ENCODE measurements around the gene FAHD2B.
"Not testable (repeated sequence)": the region's sequence is repeated elsewhere in the genome, so short reads cannot be mapped to it uniquely, and the experiment has no call there.

FAHD2B gene

DNA sequence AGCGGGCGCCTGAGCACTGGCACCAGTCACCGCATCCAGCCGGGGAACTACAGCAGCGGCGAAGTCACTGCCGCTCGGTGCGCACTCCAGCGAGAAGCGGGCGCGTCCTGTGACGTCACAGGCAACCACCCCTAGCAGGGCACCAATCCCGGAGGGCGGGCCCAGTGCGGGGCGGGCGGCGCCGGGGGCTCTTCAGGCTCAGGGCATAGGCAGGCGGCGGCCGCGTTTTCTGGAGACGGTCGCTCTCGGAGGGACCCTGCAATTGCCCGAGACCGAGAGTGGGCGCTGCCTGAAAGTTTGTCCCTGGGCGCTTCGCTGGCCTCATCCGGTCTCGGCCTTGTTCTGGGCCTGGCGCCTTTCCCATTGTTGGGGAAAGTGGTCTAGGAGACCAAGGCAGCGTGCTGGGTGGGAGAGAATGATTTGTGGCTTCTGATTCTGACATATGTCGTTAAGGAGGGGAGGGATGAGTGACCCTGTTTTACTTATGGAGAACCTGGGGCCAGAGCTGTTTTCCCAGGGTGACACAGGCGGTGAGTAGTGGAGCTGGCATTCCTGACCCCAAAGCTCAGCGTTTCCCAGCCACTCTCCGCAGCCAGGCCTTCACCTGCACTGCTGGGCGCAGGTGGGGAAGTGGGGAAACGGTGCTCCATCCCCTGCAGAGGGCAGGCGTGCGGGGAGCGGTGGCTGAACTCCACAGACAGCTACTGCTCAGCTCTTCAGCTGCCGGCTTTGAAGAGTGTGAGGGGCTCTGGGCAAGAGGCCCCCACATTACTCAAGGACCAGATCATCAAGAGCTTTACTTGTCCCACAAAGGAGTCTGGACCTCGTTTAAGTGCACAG lies at the start of gene FAHD2B:
Gene FAHD2B (minus strand): TSS at position 111 of the 840 bp plus-strand sequence. CDS start 3,176 bp downstream, outside the sequence.
- TF ChIP-seq, protein P1, sequence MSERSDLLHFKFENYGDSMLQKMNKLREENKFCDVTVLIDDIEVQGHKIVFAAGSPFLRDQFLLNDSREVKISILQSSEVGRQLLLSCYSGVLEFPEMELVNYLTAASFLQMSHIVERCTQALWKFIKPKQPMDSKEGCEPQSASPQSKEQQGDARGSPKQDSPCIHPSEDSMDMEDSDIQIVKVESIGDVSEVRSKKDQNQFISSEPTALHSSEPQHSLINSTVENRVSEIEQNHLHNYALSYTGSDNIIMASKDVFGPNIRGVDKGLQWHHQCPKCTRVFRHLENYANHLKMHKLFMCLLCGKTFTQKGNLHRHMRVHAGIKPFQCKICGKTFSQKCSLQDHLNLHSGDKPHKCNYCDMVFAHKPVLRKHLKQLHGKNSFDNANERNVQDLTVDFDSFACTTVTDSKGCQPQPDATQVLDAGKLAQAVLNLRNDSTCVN (tag by site-specific recombination; optimal IDR thresholded peaks at IDR 0.05) = peak; percentile 25
- CTCF ChIA-PET = not testable (repeated sequence)
- POLR2A ChIA-PET = interaction anchor here (1.7 kb wide), 1 partner anchor 17 kb away, joined by 3 read pairs; no protein-coding TSS in a partner anchor

GRCh38 chr2:97144016-97144415 lies 49.3 kb upstream of the FAHD2B start:
- H3K27ac ChIP-seq (ENCODE audit: extremely low read depth, low read depth, low read length); POLR2A ChIA-PET: not testable (repeated sequence)

More for the DNA sequence above, at the start of gene FAHD2B:
- H3K9me3 ChIP-seq (ENCODE audit: control insufficient read depth, insufficient read depth, low read depth, low read length); H3K36me3 ChIP-seq (ENCODE audit: control insufficient read depth in 2 of 2, insufficient read depth in 1 of 2, low read length in 2 of 2); H3K27ac ChIP-seq (ENCODE audit: extremely low read depth, low read depth, low read length); H3K4me1 ChIP-seq (ENCODE audit: control insufficient read depth, insufficient read depth, low read length): not testable (repeated sequence)
- H3K4me3 ChIP-seq (ENCODE audit: low read depth, low read length) = peak within 1 kb of the TSS; percentile 32

GRCh38 chr2:97129090-97129489 lies 34.4 kb upstream of the FAHD2B start:
- H3K4me1 ChIP-seq (ENCODE audit: control insufficient read depth, insufficient read depth, low read length); H3K9me3 ChIP-seq (ENCODE audit: control insufficient read depth, insufficient read depth, low read depth, low read length); H3K36me3 ChIP-seq (ENCODE audit: control insufficient read depth in 2 of 2, insufficient read depth in 1 of 2, low read length in 2 of 2); H3K27ac ChIP-seq (ENCODE audit: extremely low read depth, low read depth, low read length); POLR2A ChIA-PET; H3K4me3 ChIP-seq (ENCODE audit: low read depth, low read length); CTCF ChIA-PET: not testable (repeated sequence)
- peak; percentile 26; the same call in 1 of the 2 replicates for TF ChIP-seq SCRT2 (tag by site-specific recombination; IDR thresholded peaks at IDR 0.05)

More at GRCh38 chr2:97144016-97144415, 49.3 kb upstream of the FAHD2B start:
- H3K9me3 ChIP-seq (ENCODE audit: control insufficient read depth, insufficient read depth, low read depth, low read length); H3K4me3 ChIP-seq (ENCODE audit: low read depth, low read length); CTCF ChIA-PET; H3K4me1 ChIP-seq (ENCODE audit: control insufficient read depth, insufficient read depth, low read length): not testable (repeated sequence)
- H3K36me3 ChIP-seq (ENCODE audit: control insufficient read depth in 2 of 2, insufficient read depth in 1 of 2, low read length in 2 of 2) = peaks cover 3 to 20% of the 10 kb centered on the region in 2 experiments; a peak in 2 of 3 replicates

GRCh38 chr2:97113882-97114255 lies 19.2 kb upstream of the FAHD2B start:
- not testable (repeated sequence) for H3K36me3 ChIP-seq (ENCODE audit: control insufficient read depth in 2 of 2, insufficient read depth in 1 of 2, low read length in 2 of 2); H3K9me3 ChIP-seq (ENCODE audit: control insufficient read depth, insufficient read depth, low read depth, low read length); H3K4me1 ChIP-seq (ENCODE audit: control insufficient read depth, insufficient read depth, low read length)
- peak overlapping the region; percentile 63 for H3K4me3 ChIP-seq (ENCODE audit: low read depth, low read length)
- H3K27ac ChIP-seq (ENCODE audit: extremely low read depth, low read depth, low read length) = peak overlapping the region; percentile 82
- CTCF ChIA-PET = interaction anchor here (0.6 to 2.7 kb wide), 4 partner anchors 10 to 160 kb away, joined by 3 to 11 read pairs (median 6); no protein-coding TSS in a partner anchor
- POLR2A ChIA-PET = interaction anchor here (1.2 kb wide), 1 partner anchor 245 kb away, joined by 3 read pairs; no protein-coding TSS in a partner anchor

- ChIA-PET CTCF (interaction anchor here (0.6 to 3.0 kb wide), 19 partner anchors 9 to 686 kb away, joined by 3 to 23 read pairs (median 4); partner anchors contain the start of genes ANKRD23 and ANKRD39), POLR2A (interaction anchor here (1.2 to 1.5 kb wide), 2 partner anchors 244 to 256 kb away, joined by 3 to 9 read pairs; partner anchors contain the start of gene ANKRD39)
- TF ChIP-seq, protein P2, sequence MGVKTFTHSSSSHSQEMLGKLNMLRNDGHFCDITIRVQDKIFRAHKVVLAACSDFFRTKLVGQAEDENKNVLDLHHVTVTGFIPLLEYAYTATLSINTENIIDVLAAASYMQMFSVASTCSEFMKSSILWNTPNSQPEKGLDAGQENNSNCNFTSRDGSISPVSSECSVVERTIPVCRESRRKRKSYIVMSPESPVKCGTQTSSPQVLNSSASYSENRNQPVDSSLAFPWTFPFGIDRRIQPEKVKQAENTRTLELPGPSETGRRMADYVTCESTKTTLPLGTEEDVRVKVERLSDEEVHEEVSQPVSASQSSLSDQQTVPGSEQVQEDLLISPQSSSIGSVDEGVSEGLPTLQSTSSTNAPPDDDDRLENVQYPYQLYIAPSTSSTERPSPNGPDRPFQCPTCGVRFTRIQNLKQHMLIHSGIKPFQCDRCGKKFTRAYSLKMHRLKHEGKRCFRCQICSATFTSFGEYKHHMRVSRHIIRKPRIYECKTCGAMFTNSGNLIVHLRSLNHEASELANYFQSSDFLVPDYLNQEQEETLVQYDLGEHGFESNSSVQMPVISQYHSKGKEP (tag by site-specific recombination; IDR thresholded peaks at IDR 0.05) = 0 out of 2 replicates have a peak, but pooled peaks have one; percentile 4
- peak; percentile 23; the same call in 1 of the 2 replicates for TF ChIP-seq ZNF394 (tag by site-specific recombination; IDR thresholded peaks at IDR 0.05; ENCODE audit: borderline replicate concordance)
- TF ChIP-seq ZFHX2 (tag by site-specific recombination; conservative IDR thresholded peaks at IDR 0.05) = peak; percentile 82
- TF ChIP-seq ZXDB (tag by site-specific recombination; IDR thresholded peaks at IDR 0.05) = peak; percentile 41; the same call in 1 of the 2 replicates
- peak; percentile 46; the same call in 1 of the 2 replicates for TF ChIP-seq KLF7 (tag by site-specific recombination; IDR thresholded peaks at IDR 0.05; ENCODE audit: borderline replicate concordance)
- TF ChIP-seq SCRT2 (tag by site-specific recombination; IDR thresholded peaks at IDR 0.05) = peak; percentile 96
- TF ChIP-seq KLF9 (tag by site-specific recombination; IDR thresholded peaks at IDR 0.05; ENCODE audit: low read depth) = peak; percentile 68
- peak; percentile 41; the same call in 1 of the 2 replicates for TF ChIP-seq ZNF341 (tag by site-specific recombination; IDR thresholded peaks at IDR 0.05; ENCODE audit: low read depth)
- TF ChIP-seq ZBTB20 (tag by site-specific recombination; IDR thresholded peaks at IDR 0.05) = peak; percentile 73; the same call in 1 of the 2 replicates
- TF ChIP-seq ZEB2 (tag by site-specific recombination; IDR thresholded peaks at IDR 0.05) = peak; percentile 82
- peak; percentile 91 for TF ChIP-seq GLIS2 (tag by site-specific recombination; IDR thresholded peaks at IDR 0.05)
- peak; percentile 73 for TF ChIP-seq EGR2 (tag by site-specific recombination; IDR thresholded peaks at IDR 0.05; ENCODE audit: low read depth)
- TF ChIP-seq KLF17 (tag by site-specific recombination; IDR thresholded peaks at IDR 0.05) = peak; percentile 44; the same call in 1 of the 2 replicates
Measured at GRCh38 chr2:97113050-97113881, 18.6 kb upstream of the FAHD2B start, which contains the start of gene ANKRD36. Gene ANKRD36 (plus strand): TSS chr2:97113153. CDS start chr2:97113740, 587 bp downstream.

More at GRCh38 chr2:97113050-97113881, 18.6 kb upstream of the FAHD2B start, which contains the start of gene ANKRD36:
- peak within 1 kb of the TSS; percentile 82 for H3K27ac ChIP-seq (ENCODE audit: extremely low read depth, low read depth, low read length)
- peak within 1 kb of the TSS; percentile 63 for H3K4me3 ChIP-seq (ENCODE audit: low read depth, low read length)
- not testable (repeated sequence) for H3K4me1 ChIP-seq (ENCODE audit: control insufficient read depth, insufficient read depth, low read length); H3K9me3 ChIP-seq (ENCODE audit: control insufficient read depth, insufficient read depth, low read depth, low read length); H3K36me3 ChIP-seq (ENCODE audit: control insufficient read depth in 2 of 2, insufficient read depth in 1 of 2, low read length in 2 of 2)

Measured in HEK293 (cell line).